ENCODE results near the gene TEKT1. TPM values are rescaled to one million over a fixed set of nuclear protein-coding genes. Genes with fewer than 3 reads are reported as not detected.

TEKT1 gene
- total RNA-seq, 1 donor from 2014 or later = not detected

DNA sequence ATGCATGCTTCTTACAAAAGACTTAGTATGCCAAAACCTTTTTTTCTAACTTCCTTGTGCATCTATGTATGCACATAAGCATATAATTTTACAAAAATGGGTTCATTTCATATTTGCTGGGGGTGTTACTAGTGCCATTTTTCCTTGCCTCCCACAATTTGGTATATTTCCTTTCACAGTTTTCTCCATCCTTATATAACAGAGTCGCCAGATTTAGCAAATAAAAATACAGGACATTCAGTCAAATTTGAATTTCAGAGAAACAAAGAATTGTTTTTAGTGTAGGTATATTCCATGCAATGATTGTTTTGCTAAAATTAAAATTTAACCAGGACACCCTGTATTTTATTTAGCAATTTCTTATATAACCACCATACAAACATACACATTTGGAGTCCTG is 59.5 kb downstream of the TEKT1 start:
- no peak for DNase-seq (ENCODE audit: extremely low read depth, low read depth, low spot score)

- no peak for DNase-seq (ENCODE audit: extremely low read depth, low read depth, low spot score)
Measured at GRCh38 chr17:6768447-6768846, 63.1 kb downstream of the TEKT1 start.

DNA sequence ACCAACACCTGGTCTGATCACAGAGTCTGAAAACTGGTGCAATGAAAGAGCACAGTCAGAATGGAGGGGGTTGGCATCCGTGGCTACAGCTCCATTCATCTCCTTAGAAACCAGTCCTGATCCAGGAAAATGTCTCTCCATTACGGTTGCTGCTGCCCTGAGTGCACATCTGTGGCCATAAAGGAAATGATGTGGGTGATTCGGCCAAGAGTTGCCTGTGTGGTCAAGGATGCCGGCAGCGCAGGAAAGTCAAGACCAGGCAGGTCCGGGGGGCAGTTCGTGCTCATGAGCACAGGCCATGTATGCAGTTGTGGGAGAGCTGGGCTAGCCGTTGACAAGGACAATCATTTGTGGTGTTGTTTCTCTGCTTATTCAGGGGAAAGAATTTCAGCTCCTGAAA is 69.8 kb downstream of the TEKT1 start:
- no peak for DNase-seq (ENCODE audit: extremely low read depth, low read depth, low spot score)

DNA sequence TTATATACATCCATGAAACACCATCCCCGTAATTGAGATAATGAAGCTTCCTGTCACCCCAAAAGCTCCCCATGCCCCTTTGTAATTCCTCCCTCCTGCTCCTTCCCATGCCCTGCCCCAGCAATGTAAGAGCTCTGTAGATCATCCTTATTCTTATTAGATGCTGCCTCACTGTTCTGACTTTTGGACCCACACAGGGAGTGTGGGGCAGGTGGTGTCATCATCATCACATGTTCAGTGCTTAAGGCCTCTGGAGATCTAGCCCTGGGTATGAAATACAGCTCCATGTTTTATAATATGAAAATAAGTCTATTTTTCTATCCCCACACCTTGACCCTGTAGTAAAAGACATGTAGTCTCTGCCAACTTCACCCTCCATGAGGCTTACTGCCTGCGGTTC is 73.8 kb downstream of the TEKT1 start:
- DNase-seq (ENCODE audit: extremely low read depth, low read depth, low spot score) = no peak

DNA sequence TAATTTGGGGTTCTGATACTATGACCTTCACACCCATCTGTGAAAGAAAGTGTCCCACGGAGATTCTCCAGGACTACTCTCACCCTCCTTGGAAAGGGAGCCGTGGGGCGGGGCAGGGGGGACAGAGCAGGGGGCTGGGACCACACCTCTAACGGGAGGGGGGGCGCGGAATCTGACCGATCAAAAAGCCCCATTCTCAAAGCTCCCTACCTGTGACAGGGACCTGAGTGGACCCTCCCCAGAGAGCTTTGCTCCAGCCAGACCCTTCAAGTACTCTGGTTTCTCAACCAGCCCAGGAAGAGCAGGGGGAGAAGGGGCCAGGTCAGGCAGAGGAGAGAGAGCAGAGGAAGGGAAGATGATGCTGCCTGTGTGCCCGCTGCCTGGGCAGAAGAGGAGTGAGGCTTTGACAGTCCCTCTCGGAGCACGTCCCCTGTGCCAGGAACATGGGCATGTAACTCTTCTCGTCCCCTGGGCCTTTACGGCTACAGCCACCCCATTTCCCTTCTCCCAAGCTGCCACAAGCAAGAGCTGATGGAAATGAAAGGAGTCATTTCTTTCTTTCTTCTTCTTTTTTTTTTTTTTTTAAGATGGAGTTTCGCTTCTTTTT is 75.0 kb downstream of the TEKT1 start:
- no peak for DNase-seq (ENCODE audit: extremely low read depth, low read depth, low spot score)

DNA sequence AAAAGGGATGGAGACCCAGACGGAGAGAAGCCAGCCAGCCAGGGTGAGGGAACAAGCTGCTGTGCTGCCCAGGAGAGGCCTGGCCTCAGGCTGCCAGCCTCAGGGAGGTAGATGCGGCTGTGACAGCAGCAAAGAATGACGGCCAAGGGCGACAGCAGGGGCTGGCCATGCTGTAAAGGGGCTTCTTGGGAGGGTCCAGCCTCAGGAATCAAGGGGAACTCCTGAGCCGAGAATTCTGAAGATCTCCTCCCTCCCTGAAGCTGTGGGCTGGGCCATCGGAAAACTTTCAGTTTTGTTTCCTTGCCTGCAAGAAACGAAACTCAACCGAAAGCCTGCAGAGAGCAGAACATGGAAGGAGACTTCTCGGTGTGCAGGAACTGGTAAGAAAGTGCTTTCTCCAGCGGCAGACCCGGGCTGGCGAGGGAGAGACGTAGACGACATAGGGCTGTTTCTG is 75.8 kb downstream of the TEKT1 start, which contains the start of gene XAF1:
Gene XAF1, plus strand, starts transcription at position 316 of the 454 bp plus-strand sequence. Its CDS starts 33 bp downstream, at position 349.
- no peak for DNase-seq (ENCODE audit: extremely low read depth, low read depth, low spot score)

- no peak for DNase-seq (ENCODE audit: extremely low read depth, low read depth, low spot score)
Measured at GRCh38 chr17:6755281-6755680, 76.2 kb downstream of the TEKT1 start.

GRCh38 chr17:6753546-6753945 is 78.0 kb downstream of the TEKT1 start:
- DNase-seq (ENCODE audit: extremely low read depth, low read depth, low spot score) = no peak

DNA sequence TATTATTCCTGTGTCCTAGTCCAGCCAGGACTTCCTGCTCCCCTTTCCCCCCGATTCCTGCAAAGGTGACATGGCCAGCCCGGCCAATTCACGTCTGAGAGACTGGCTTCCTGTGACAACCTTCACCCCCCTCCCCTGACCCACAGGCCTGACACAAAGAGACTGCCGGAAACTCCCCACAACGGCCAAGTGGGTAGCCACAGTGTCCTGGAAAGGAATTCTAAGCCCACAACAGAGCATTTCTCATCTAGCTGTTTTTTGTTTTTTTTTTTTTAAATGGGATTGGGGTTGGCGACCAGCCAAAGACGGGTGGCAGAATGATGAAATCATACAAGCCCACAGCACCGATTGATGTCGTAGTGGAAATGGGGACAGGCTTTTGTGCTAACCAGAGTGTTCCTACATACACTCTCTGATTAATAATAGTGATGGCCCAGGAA is 78.5 kb downstream of the TEKT1 start:
- peak; percentile 77 for DNase-seq (ENCODE audit: extremely low read depth, low read depth, low spot score)

GRCh38 chr17:6752068-6752909 is 79.2 kb downstream of the TEKT1 start:
- peak; percentile 90 for DNase-seq (ENCODE audit: extremely low read depth, low read depth, low spot score)

DNA sequence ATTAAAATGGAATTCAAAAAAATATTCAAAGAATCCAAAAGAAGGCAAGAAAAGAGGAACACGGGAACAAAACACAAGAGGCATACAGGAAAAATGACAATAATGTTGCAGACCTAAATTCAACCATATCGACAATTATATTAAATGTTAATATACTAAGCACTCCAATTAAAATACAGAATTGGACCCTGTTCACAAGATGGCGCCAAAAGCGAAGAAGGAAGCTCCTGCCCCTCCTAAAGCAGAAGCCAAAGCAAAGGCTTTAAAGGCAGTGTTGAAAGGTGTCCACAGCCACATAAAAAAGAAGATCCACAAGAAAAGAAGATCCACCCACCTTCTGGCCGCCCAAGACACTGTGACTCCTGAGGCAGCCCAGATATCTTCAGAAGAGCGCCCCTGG is 82.0 kb downstream of the TEKT1 start:
- DNase-seq (ENCODE audit: extremely low read depth, low read depth, low spot score) = no peak

GRCh38 chr17:6748617-6749016 is 82.9 kb downstream of the TEKT1 start:
- DNase-seq (ENCODE audit: extremely low read depth, low read depth, low spot score) = no peak

Other genes with a start within 250 kb of the TEKT1 start
- 17.3 and 19.8 TPM in 2 replicates for gene KIAA0753, start 191.0 kb downstream of the TEKT1 start, total RNA-seq
- 177 and 221 TPM in 2 replicates for gene TXNDC17, start 190.7 kb downstream of the TEKT1 start, total RNA-seq
- 12.0 and 15.7 TPM in 2 replicates for gene MED31, start 180.1 kb downstream of the TEKT1 start, total RNA-seq
- 2.7 TPM in 1 of 2 replicates, not detected in the other for gene C17orf100, start 180.0 kb downstream of the TEKT1 start, total RNA-seq
- not detected in 2 replicates for gene SLC13A5, start 118.4 kb downstream of the TEKT1 start, total RNA-seq
- gene XAF1, start 75.7 kb downstream of the TEKT1 start, total RNA-seq = 19.4 and 82.8 TPM in 2 replicates
- 0.29 and 0.58 TPM in 2 replicates for gene FBXO39, start 55.5 kb downstream of the TEKT1 start, total RNA-seq
- gene ALOX12, start 164.3 kb upstream of the TEKT1 start, total RNA-seq = not detected in 2 replicates
- 459 and 493 TPM in 2 replicates for gene RNASEK, start 180.9 kb upstream of the TEKT1 start, total RNA-seq
- 120 and 180 TPM in 2 replicates for gene BCL6B, start 191.3 kb upstream of the TEKT1 start, total RNA-seq
- 6.6 and 7.9 TPM in 2 replicates for gene SLC16A13, start 204.3 kb upstream of the TEKT1 start, total RNA-seq
- gene SLC16A11, start 212.4 kb upstream of the TEKT1 start, total RNA-seq = 0.12 and 0.44 TPM in 2 replicates
- gene CLEC10A, start 248.5 kb upstream of the TEKT1 start, total RNA-seq = not detected in 2 replicates

All from glomerular endothelial cell (primary cell).